Kidney (tissue), 14 donors: Measurements from ENCODE around the gene NTSR1. TPM values are rescaled to one million over a fixed set of nuclear protein-coding genes. Genes with fewer than 3 reads are reported as not detected.
A peak's percentile ranks its signal among the peaks of the same experiment; 100 is the strongest.

Experiments
- DNase-seq, 5 donors: peaks; one replicate each; pipeline ENCODE4 v3.0.0-alpha.2; 2013 to 2020
- FAIRE-seq: peaks from 2 replicates; lab custom pipeline; 2012; peaks lifted over from hg19 to GRCh38; lab: Jason Lieb, UNC
- H3K27ac ChIP-seq, 2 donors: one replicate each; pipeline ENCODE4 v1.7.0; 2013; ENCODE audit warnings: low read depth in 2 of 2, low read length in 2 of 2, inconsistent platforms in 1 of 2
- H3K27me3 ChIP-seq: one replicate; pipeline ENCODE4 v1.7.1; 2013; ENCODE audit warnings: low read length, inconsistent platforms; ENCODE audit not compliant: control insufficient read depth, insufficient read depth
- H3K36me3 ChIP-seq, 3 donors: one replicate each; pipeline versions ENCODE4 v1.7.0 to v1.7.1; 2013; ENCODE audit warnings: low read length in 3 of 3, control low read depth in 1 of 3, inconsistent platforms in 1 of 3; ENCODE audit not compliant: insufficient read depth in 3 of 3, control insufficient read depth in 2 of 3
- H3K4me1 ChIP-seq, 3 donors: one replicate each; pipeline versions ENCODE4 v1.7.0 to v1.7.1; 2013; ENCODE audit warnings: low read length in 3 of 3, inconsistent platforms in 1 of 3, low read depth in 1 of 3; ENCODE audit not compliant: control insufficient read depth in 2 of 3, insufficient read depth in 2 of 3
- H3K4me3 ChIP-seq, 3 donors: one replicate each; pipeline versions ENCODE4 v1.7.0 to v1.8.1; 2013; ENCODE audit warnings: low read length in 3 of 3, control low read depth in 1 of 3, inconsistent platforms in 1 of 3
- H3K9ac ChIP-seq, 3 donors: one replicate each; pipeline versions ENCODE4 v1.7.0 to v1.7.1; 2013; ENCODE audit warnings: low read length in 3 of 3, control low read depth in 1 of 3, inconsistent platforms in 1 of 3
- H3K9me3 ChIP-seq, 3 donors: one replicate each; pipeline versions ENCODE4 v1.7.0 to v1.7.1; 2013; ENCODE audit warnings: low read length in 3 of 3, control low read depth in 1 of 3, inconsistent platforms in 1 of 3; ENCODE audit not compliant: control insufficient read depth in 2 of 3, insufficient read depth in 1 of 3
- intact Hi-C: fragments of 100-400 bp; cut with DNase I; formaldehyde crosslinking; loops from one replicate; pipeline ENCODE4 v1.11.1; 2022
- polyA plus RNA-seq: library from polyadenylated mRNA; stranded (reverse); fragments of 350-450 nt; fragmentation: Illumina TruSeq; extraction: RNeasy Lipid Tissue Mini Kit (QIAGEN cat#74804); gene quantifications from one replicate; pipeline ENCODE4 v1.2.3, GENCODE V29; 2014; ENCODE audit warnings: low read depth, low replicate concordance; ENCODE audit not compliant: insufficient read depth
- total RNA-seq: library from RNA; stranded (reverse); fragmentation: NEBNext Ultra II Directional; extraction: Animal tissue kit (Norgen Biotek cat#: 25700); gene quantifications from one replicate; pipeline ENCODE4 v1.2.1, GENCODE V29; 2021
- TF ChIP-seq, protein P1 (sequence below): IDR thresholded peaks from 3 replicates; pipeline ENCODE4 v1.5.1; 2012; ENCODE audit warnings: mild to moderate bottlenecking, moderate library complexity, borderline replicate concordance; ENCODE audit not compliant: insufficient read depth; ENCODE audit errors: extremely low read depth
- donor health status: control.
- donor health status: control.
- donor health status: control.
- donor health status: control.
- donor health status: control.
- donor health status: DM: yes; HTN: yes; CAD: no.
- donor health status: Normal renal cell carcinoma (clear cell type).

Gene NTSR1
- total and polyA plus RNA-seq, 2 donors from 2014 or later = 0.09 TPM; not detected in 1

- H3K36me3 ChIP-seq = no peaks in the 10 kb centered on the region
- no peak overlapping the region for H3K9ac ChIP-seq
- no peaks in the 10 kb centered on the region for H3K4me1 ChIP-seq
- H3K27me3 ChIP-seq = no peaks in the 10 kb centered on the region
- DNase-seq (peak in 1 of 5 donors; percentile 47), FAIRE-seq (no peak)
- H3K9me3 ChIP-seq = no peaks in the 10 kb centered on the region
- TF ChIP-seq, protein P1, sequence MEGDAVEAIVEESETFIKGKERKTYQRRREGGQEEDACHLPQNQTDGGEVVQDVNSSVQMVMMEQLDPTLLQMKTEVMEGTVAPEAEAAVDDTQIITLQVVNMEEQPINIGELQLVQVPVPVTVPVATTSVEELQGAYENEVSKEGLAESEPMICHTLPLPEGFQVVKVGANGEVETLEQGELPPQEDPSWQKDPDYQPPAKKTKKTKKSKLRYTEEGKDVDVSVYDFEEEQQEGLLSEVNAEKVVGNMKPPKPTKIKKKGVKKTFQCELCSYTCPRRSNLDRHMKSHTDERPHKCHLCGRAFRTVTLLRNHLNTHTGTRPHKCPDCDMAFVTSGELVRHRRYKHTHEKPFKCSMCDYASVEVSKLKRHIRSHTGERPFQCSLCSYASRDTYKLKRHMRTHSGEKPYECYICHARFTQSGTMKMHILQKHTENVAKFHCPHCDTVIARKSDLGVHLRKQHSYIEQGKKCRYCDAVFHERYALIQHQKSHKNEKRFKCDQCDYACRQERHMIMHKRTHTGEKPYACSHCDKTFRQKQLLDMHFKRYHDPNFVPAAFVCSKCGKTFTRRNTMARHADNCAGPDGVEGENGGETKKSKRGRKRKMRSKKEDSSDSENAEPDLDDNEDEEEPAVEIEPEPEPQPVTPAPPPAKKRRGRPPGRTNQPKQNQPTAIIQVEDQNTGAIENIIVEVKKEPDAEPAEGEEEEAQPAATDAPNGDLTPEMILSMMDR = no peak
- H3K4me3 ChIP-seq = no peak overlapping the region
- no peak overlapping the region for H3K27ac ChIP-seq
- intact Hi-C loops = no loop called here
These were observed 33.3 kb downstream of the NTSR1 start for GRCh38 chr20:62741701-62742491.

DNA sequence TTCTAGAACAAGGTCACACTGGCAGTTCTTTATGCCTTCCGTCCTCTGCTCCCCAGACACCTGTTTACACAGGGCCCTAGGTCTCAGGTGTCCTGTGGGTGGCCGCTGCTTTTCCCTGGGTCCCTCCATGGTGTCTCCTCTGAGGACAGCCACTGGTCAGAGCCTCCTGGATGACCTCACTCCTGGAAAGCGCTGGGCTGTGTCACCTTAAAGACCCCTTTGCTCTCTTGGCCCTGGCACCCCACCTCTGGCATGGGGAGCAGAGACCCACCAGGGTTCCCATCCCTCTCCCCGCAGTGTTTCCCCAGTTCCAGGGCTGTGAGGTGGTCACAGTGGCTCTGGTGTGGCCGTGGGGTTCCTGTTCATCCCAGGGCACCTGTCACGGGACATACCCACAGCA, 33.9 kb downstream of the NTSR1 start:
- Histone ChIP-seq H3K4me1 (no peaks in the 10 kb centered on the region), H3K9me3 (no peaks in the 10 kb centered on the region), H3K27me3 (no peaks in the 10 kb centered on the region), H3K27ac (no peak overlapping the region), H3K36me3 (no peaks in the 10 kb centered on the region), H3K9ac (no peak overlapping the region), H3K4me3 (no peak overlapping the region)
- DNase-seq = peak in 2 of 5 donors; percentile 16 to 51
- intact Hi-C loops = no loop called here
- no peak for FAIRE-seq
- TF ChIP-seq, protein P1 = no peak

GRCh38 chr20:62742979-62743776, 34.5 kb downstream of the NTSR1 start:
- no peaks in the 10 kb centered on the region for H3K9me3 ChIP-seq
- no peaks in the 10 kb centered on the region for H3K36me3 ChIP-seq
- TF ChIP-seq, protein P1 = no peak
- no peak overlapping the region for H3K9ac ChIP-seq
- intact Hi-C loops = no loop called here
- H3K4me3 ChIP-seq = no peak overlapping the region
- no peaks in the 10 kb centered on the region for H3K4me1 ChIP-seq
- H3K27ac ChIP-seq = no peak overlapping the region
- FAIRE-seq (no peak), DNase-seq (peak in 2 of 5 donors; percentile 25 to 48)
- no peaks in the 10 kb centered on the region for H3K27me3 ChIP-seq
